A549 treated with CORT108297 at 1 μM for 4 hours (cell line): ENCODE measurements around the gene NINJ1. TPM values are rescaled to one million over a fixed set of nuclear protein-coding genes. Genes with fewer than 3 reads are reported as not detected.

Experiments used
- total RNA-seq: library from RNA; stranded (reverse); fragments of 200-300 nt; extraction: Qiagen RNA extraction; gene quantifications from 5 replicates; pipeline ENCODE4 v1.2.3, GENCODE V29; 2022

The NINJ1 gene, protein sequence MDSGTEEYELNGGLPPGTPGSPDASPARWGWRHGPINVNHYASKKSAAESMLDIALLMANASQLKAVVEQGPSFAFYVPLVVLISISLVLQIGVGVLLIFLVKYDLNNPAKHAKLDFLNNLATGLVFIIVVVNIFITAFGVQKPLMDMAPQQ
- total RNA-seq, result 63.5 to 104 TPM (median 83.5 TPM) in 5 replicates

DNA sequence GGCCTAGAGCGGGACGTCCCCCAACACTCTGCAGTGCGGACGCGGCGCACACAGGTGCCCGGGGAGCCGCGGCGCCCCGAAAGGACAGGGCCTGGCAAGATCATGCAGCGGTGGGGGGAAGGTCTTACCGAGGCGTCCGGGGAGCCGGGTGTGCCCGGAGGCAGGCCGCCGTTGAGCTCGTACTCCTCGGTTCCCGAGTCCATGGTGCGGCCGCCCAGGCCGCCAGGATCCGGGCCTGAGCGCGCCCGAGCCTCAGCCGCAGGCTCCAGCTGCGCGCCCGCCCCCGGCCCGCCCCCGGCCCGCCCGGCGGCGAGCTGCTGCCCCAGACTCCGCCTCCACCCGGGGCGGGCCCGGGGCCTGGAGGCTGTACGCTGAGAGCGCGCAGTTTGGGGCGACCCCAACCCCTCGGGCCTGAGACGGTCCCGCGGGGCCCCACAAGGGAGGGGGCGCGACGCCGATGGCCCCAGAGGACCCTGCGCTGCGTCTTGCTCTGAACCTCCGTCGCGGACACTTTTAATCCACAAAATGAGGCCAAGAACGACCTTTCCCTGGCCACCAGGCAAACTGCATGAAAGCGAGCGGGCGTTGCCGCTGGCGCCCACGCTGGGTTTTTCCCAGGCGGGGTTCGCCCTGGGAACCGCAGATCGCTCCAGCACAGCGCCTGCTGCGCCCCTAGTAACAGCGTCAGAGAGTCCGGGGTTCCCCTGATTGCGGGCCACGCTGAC is at the start of gene NINJ1:
Gene NINJ1 (minus strand): TSS at position 237 of the 725 bp plus-strand sequence. CDS start 34 bp downstream, at position 203.

DNA sequence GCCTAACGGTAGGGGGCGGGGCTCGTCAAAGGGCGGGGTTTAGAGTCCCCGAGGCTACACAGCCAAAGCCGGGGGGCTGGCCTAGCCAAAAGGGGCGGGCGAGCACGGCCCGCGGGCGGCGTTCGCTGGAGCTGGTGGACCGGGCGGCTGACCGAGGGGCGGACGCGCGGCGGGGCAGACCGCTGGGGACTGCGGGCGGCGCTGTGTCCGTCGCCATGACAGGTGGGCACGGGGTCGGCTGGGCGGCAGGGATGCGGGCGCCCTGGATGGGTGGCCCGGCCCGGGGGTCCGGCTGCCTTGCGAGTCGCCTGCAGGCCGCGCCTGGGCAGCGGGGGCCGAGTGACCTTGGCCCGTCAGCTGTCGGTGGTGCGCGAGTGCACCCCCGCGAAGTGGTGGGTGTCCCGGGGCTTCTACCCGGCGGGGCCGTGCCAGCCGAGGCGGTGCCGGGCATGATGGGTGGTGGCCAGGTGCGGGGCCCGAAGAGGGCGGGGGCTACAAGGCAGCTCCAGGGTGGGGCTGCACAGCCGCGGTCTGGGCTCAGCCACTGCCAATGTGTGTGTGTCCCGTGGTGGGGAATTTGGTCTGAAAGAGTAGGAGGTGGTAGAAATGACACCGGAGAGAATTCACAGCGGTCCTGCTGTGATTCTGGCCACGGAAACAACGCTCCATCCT is 37.8 kb downstream of the NINJ1 start, which contains the start of gene CARD19:
Gene CARD19 (plus strand): TSS at position 87 of the 672 bp plus-strand sequence. CDS start 129 bp downstream, at position 216.

Other genes starting within 250 kb of the NINJ1 start
- gene FGD3, start 186.7 kb downstream of the NINJ1 start, total RNA-seq, result 0.16 to 0.29 TPM (median 0.26 TPM) in 5 replicates
- gene SUSD3, start 75.5 kb downstream of the NINJ1 start, total RNA-seq, result 0.23 to 0.70 TPM (median 0.66 TPM) in 5 replicates
- gene CARD19, start 38.0 kb downstream of the NINJ1 start, total RNA-seq, result 41.0 to 74.4 TPM (median 68.6 TPM) in 5 replicates
- 4.9 to 7.8 TPM (median 6.5 TPM) in 5 replicates for gene WNK2, start 49.9 kb upstream of the NINJ1 start, total RNA-seq